ENCODE measurements around the gene MYH9.
"Not testable (repeated sequence)": the region's sequence is repeated elsewhere in the genome, so short reads cannot be mapped to it uniquely, and the experiment has no call there.

Gene MYH9

DNA sequence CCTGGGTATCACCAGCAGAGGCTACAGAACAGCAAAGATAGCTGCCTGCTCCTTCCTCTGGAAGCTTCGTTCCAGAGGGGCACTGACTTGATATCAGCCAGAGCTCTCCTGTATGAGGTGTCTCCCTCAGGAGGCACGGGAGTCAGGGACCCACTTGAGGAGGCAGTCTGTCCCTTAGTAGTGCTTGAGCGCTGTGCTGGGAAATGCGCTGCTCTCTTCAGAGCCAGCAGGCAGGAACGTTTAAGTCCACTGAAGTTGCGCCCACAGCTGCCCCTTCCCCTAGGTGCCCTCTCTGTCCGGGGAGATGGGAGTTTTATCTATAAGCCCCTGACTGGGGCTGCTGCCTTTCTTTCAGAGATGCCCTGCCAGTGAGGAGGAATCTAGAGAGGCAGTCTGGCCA, 116.5 kb downstream of the MYH9 start:
- not testable (repeated sequence) for DNase-seq (ENCODE audit: low read depth, low spot score)

- DNase-seq (ENCODE audit: low read depth, low spot score): no peak
Measured at GRCh38 chr22:36267896-36268485, 119.8 kb downstream of the MYH9 start.

DNA sequence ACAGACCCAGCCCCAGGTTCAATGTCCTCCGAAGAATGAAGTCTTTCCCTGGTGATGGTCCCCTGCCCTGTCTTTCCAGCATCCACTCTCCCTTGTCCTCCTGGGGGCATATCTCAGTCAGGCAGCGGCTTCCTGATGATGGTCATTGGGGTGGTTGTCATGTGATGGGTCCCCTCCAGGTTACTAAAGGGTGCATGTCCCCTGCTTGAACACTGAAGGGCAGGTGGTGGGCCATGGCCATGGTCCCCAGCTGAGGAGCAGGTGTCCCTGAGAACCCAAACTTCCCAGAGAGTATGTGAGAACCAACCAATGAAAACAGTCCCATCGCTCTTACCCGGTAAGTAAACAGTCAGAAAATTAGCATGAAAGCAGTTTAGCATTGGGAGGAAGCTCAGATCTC, 120.7 kb downstream of the MYH9 start:
- DNase-seq (ENCODE audit: low read depth, low spot score): no peak

GRCh38 chr22:36263886-36264664, 123.7 kb downstream of the MYH9 start:
- not testable (repeated sequence) for DNase-seq (ENCODE audit: low read depth, low spot score)

DNA sequence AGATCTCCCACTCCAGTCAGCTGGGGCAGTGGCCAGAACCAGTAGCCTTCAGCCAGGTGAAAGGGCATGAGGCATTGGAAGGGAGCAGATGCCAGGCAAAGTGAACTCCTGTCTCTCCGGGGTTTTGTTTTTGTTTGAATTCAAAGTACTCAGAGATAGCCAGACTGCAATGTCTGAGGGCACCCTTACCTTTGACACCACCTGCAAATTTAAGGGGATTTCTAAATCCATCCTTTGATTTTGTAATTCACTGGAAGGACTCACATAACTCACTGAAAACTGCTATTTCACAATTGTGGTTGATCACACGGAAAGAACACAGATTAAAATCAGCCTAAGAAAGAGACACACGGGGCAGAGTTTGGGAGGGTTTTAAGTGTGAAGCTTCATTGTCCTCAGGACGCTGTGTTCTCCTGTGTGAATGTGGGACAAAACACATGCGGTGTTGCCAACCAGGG, 124.5 kb downstream of the MYH9 start:
- DNase-seq (ENCODE audit: low read depth, low spot score): not testable (repeated sequence)

- DNase-seq (ENCODE audit: low read depth, low spot score): not testable (repeated sequence)
Measured at GRCh38 chr22:36262307-36262706, 125.5 kb downstream of the MYH9 start.

- not testable (repeated sequence) for DNase-seq (ENCODE audit: low read depth, low spot score)
Measured at GRCh38 chr22:36261675-36262074, 126.1 kb downstream of the MYH9 start.

DNA sequence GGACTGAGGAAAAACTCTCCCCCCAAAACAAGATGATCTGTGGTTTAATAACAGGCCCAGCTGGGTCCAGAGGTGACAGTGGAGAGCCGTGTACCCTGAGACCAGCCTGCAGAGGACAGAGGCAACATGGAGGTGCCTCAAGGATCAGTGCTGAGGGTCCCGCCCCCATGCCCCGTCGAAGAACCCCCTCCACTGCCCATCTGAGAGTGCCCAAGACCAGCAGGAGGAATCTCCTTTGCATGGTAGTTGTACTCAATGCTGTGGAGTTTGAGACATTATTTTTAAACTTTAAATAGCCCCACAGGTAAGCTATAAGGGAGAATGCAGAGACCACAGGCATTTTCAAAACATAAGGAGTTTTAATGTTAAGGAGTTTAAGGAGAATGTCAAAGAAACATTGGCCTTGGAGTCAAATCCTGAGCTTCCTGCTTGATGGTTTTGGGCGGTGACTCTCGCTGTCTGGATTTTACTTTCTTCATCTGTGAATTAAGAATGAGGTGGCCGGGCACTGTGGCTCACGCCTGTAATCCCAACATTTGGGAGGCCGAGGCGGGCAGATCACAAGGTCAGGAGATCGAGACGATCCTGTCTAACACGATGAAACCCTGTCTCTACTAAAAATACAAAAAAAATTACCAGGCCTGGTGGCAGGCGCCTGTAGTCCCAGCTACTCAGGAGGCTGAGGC, 128.0 kb downstream of the MYH9 start:
- no peak for DNase-seq (ENCODE audit: low read depth, low spot score)

DNA sequence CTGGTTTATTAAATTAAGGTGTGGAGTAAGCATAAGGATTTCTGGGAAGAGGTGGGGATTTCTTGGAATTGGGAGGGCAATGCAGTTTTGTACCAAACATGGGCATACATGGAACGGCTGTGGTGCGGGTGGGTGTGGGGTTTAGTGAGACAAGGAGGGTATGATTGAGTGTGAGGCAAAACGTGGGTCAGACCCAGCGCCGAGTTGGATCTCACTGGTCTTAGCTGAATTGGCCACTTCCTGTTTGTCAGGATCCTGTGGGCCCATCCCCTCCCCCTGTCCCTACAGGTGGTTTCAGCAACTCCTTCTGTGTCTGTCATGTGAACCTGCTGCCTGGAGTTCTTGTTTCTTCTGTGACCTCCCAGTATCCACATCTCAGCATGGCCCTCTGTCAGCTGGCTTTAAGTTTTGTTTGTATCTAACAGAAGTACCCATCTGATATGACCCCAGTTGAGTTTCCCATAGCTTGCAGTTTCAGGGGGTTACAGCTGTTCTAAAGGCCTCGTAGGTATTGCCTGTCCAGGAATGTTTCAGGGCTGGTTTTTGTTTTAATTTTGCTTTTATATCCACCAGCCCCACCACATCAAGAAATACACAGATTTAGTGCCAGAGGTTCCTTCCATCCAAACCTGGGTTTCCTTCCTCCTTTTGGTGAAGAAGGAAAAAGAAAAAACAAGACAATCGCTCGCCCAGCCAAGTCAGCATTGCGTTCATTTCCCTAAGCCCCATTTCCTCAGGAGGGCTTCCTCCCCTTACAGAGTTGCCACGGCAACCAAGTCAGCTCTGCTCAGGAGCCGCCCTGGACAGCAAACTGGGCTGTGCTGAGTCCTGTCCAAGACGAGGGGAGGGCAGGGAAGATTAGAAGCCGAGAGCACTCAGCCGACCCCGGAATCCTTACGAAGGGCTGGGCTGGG, 128.8 kb downstream of the MYH9 start:
- no peak for DNase-seq (ENCODE audit: low read depth, low spot score)

DNA sequence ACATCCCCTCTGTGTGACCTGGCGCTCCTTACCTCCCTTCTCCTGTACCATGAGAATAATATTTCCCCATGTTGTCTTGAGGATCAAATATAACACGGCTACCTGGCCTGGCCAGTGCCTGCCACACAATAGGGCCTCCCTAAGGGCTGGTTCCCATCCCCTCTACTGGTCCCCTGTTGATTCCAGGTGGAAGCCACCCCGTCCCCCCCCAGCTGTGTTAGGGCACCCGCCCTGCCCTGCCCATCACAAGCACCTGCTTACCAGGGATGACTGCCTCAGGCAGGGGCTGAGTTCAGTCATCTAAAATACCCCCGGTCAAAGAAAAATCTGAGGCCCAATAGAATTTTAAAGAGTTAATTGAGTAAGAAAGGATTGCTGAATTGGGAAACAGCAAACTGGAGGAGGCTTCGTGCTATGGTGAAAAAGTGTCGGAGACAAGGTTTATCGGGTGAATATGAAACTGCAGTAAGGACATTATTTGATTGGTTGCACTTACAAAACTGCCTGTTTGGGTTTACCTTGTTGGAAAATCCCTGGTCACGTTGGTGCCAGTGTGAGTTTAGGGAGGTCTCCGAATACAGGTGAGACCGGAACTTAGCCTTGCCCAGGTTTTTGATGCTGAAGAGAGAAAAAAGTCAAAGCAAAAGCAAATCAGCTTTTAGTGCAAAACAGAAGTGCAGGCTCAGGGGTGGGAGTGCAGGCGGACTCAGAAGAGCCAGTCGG, 129.7 kb downstream of the MYH9 start:
- DNase-seq (ENCODE audit: low read depth, low spot score): no peak

DNA sequence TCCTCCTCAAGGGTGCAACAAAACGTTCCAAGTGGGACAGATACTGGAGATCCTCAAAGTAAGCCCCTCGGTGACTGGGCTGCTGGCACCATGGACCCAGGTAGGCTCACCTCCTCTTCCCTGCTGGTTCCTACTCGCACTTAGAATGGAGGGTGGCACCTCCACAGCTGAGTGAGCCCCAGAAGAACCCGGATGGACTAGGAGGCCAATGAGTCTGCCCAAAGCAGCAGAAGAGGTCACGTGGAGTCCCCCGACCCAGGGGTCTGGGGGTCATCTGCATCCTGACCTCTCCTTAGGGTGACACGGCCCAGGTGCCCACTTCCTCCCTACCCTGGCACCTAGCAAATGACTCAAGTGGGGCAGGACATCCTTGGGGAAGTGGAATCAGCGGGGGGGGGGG, 130.5 kb downstream of the MYH9 start:
- DNase-seq (ENCODE audit: low read depth, low spot score): no peak

DNA sequence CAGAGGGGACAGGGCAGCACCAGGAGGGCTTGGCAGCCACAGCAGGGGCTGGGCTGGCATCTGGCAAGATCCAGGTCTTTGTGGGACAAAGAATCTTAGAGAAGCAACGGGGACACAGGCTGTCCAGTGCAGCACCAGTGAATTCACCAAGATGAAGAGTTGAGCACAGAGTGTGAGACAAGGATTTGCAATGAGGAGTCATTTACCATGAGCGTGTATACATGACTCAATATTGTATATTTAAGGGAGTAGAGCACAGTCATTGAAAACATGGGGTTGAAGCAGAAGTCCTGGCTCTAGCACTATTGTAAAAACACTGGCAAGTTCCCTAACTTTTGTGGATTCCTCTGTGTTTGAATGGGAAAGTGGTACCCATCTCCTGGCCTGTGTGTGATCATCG, 131.3 kb downstream of the MYH9 start:
- no peak for DNase-seq (ENCODE audit: low read depth, low spot score)

DNA sequence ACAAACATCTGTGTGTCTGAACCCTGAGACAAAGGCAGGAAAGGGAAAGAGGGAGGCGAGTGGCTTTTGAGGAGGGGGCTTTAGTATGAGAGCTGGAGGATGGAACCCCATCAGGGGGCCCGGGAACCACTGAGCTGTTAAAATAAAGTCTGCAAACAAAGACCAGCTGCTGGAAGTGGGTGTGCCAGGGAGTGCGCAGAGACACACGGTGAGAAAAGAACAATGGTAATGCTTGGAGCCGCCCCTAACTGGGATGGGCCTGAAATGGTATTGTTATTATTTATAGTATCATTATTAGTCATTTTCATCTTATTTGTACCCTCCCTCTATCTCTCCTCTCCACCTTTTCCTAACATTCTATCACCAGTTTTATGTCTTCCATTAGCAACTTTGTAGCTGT, 132.2 kb downstream of the MYH9 start:
- DNase-seq (ENCODE audit: low read depth, low spot score): not testable (repeated sequence)

GRCh38 chr22:36253523-36254490, 134.0 kb downstream of the MYH9 start:
- no peak for DNase-seq (ENCODE audit: low read depth, low spot score)

DNA sequence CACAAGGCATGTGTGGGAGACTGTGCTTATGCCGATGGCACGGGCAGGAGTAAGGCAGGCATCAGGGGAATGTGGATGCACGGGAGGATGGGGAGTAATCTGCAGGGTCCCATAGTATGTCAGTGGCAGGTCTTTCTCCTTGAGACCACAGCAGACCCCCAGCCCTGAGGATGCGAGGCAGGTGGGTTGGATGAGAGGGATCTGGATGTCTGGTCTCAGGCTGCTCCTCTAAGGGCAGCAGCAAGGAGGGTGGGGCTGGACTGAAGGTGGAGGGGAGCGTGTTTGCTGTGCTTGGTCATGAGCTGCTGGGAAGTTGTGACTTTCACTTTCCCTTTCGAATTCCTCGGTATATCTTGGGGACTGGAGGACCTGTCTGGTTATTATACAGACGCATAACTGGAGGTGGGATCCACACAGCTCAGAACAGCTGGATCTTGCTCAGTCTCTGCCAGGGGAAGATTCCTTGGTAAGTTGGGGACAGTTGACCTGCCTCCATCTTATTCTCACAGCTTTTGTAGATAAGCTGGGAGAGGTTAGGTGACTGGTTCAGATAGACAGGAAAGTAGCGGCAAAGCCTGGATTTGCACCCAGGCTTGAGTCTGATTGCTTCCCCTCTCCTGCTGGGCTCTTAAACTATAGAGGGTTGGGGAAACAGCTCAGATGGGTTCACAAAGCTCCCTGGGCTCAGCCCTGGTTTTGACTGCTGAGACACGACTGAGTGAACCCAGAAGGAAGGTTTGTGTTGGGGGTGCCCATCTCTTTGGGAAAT, 134.8 kb downstream of the MYH9 start, which contains the start of gene APOL1:
TSS of gene APOL1 (plus strand) at position 380 of the 769 bp plus-strand sequence. CDS start 1,823 bp downstream, outside the sequence.
- DNase-seq (ENCODE audit: low read depth, low spot score): no peak

- not testable (repeated sequence) for DNase-seq (ENCODE audit: low read depth, low spot score)
Measured at GRCh38 chr22:36251979-36252608, 135.7 kb downstream of the MYH9 start.

- DNase-seq (ENCODE audit: low read depth, low spot score): not testable (repeated sequence)
Measured at GRCh38 chr22:36250292-36250960, 137.3 kb downstream of the MYH9 start.

DNA sequence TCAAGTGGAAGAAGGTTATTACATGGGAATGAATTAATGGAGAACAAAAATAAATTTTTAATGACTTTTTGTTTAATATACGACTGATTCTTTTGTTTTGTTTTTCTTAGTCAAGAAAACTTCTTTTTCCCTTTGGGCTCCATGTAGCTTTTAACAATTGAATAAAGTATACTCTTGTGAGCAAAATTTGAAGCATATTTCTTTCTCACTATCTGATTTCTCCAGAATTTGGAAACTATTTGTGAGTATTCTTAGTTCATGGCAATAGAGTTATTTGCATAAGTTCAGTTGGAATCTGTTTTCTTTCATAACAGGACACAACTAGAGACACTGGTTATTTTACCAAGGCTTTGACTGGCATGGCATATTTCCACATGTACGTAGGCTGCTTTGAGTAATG, 138.6 kb downstream of the MYH9 start:
- DNase-seq (ENCODE audit: low read depth, low spot score): no peak
